ENCODE results near the gene GLIPR2.

GLIPR2 gene

GRCh38 chr9:36190388-36191289 lies 54.1 kb downstream of the GLIPR2 start, which contains the start of gene CLTA (continued):
- TF ChIP-seq ZNF280D (tag by site-specific recombination; IDR thresholded peaks at IDR 0.05) (no peak), ZNF366 (tag by site-specific recombination; conservative IDR thresholded peaks at IDR 0.05) (no peak), ZNF391 (tag by site-specific recombination; IDR thresholded peaks at IDR 0.05; ENCODE audit: borderline replicate concordance, low read depth) (no peak), BCL11A (tag by site-specific recombination; IDR thresholded peaks at IDR 0.05; ENCODE audit: low read depth) (no peak), GLIS1 (tag by site-specific recombination; IDR thresholded peaks at IDR 0.05) (peak; percentile 87), ZNF274 (IDR thresholded peaks at IDR 0.05; ENCODE audit: low read length) (no peak), ZNF274 (tag by site-specific recombination; IDR thresholded peaks at IDR 0.05; ENCODE audit: borderline replicate concordance) (no peak), ZIC2 (tag by site-specific recombination; IDR thresholded peaks at IDR 0.05) (peak; percentile 57), SP7 (tag by site-specific recombination; IDR thresholded peaks at IDR 0.05) (peak; percentile 65), HOXA7 (CRISPR knock-in tag; IDR thresholded peaks at IDR 0.05; ENCODE audit: borderline replicate concordance) (no peak), YY2 (tag by site-specific recombination; IDR thresholded peaks at IDR 0.05) (no peak), ZNF19 (tag by site-specific recombination; IDR thresholded peaks at IDR 0.05; ENCODE audit: low read depth) (no peak), ZNF302 (tag by site-specific recombination; IDR thresholded peaks at IDR 0.05; ENCODE audit: low read depth) (no peak), KLF8 (tag by site-specific recombination; IDR thresholded peaks at IDR 0.05) (peak; percentile 67; the same call in 1 of the 2 replicates), ZNF555 (tag by site-specific recombination; conservative IDR thresholded peaks at IDR 0.05) (no peak), PATZ1 (tag by site-specific recombination; IDR thresholded peaks at IDR 0.05) (peak; percentile 83), ZNF335 (tag by site-specific recombination; conservative IDR thresholded peaks at IDR 0.05) (peak; percentile 77), EGR2 (tag by site-specific recombination; IDR thresholded peaks at IDR 0.05; ENCODE audit: low read depth) (0 out of 2 replicates have a peak, but pooled peaks have one; percentile 6)
- TF ChIP-seq, protein P1, sequence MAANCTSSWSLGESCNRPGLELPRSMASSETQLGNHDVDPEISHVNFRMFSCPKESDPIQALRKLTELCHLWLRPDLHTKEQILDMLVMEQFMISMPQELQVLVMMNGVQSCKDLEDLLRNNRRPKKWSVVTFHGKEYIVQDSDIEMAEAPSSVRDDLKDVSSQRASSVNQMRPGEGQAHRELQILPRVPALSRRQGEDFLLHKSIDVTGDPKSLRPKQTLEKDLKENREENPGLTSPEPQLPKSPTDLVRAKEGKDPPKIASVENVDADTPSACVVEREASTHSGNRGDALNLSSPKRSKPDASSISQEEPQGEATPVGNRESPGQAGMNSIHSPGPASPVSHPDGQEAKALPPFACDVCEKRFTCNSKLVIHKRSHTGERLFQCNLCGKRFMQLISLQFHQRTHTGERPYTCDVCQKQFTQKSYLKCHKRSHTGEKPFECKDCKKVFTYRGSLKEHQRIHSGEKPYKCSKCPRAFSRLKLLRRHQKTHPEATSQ (tag by site-specific recombination; IDR thresholded peaks at IDR 0.05): no peak

GRCh38 chr9:36191290-36191645 lies 54.7 kb downstream of the GLIPR2 start:
- Histone ChIP-seq H3K4me3 (ENCODE audit: low read depth, low read length) (peak overlapping the region; percentile 93), H3K27ac (ENCODE audit: extremely low read depth, low read depth, low read length) (peak overlapping the region; percentile 84; the same call in 1 of the 2 replicates), H3K36me3 (ENCODE audit: control insufficient read depth in 2 of 2, insufficient read depth in 1 of 2, low read length in 2 of 2) (peaks cover 0 to 23% of the 10 kb centered on the region in 2 experiments; a peak in 2 of 3 replicates), H3K4me1 (ENCODE audit: control insufficient read depth, insufficient read depth, low read length) (0 out of 2 replicates have a peak, but pooled peaks cover 6% of the 10 kb centered on the region), H3K9me3 (ENCODE audit: control insufficient read depth, insufficient read depth, low read depth, low read length) (no peaks in the 10 kb centered on the region)
- TF ChIP-seq ZNF610 (tag by site-specific recombination; IDR thresholded peaks at IDR 0.05; ENCODE audit: borderline replicate concordance) (no peak), ZNF114 (tag by site-specific recombination; IDR thresholded peaks at IDR 0.05) (no peak), ZBTB6 (tag by site-specific recombination; IDR thresholded peaks at IDR 0.05) (no peak), ZFP69B (tag by site-specific recombination; IDR thresholded peaks at IDR 0.05) (no peak)
- TF ChIP-seq, protein P2, sequence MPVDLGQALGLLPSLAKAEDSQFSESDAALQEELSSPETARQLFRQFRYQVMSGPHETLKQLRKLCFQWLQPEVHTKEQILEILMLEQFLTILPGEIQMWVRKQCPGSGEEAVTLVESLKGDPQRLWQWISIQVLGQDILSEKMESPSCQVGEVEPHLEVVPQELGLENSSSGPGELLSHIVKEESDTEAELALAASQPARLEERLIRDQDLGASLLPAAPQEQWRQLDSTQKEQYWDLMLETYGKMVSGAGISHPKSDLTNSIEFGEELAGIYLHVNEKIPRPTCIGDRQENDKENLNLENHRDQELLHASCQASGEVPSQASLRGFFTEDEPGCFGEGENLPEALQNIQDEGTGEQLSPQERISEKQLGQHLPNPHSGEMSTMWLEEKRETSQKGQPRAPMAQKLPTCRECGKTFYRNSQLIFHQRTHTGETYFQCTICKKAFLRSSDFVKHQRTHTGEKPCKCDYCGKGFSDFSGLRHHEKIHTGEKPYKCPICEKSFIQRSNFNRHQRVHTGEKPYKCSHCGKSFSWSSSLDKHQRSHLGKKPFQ (tag by site-specific recombination; IDR thresholded peaks at IDR 0.05): no peak
- ChIA-PET POLR2A (interaction anchor here (0.8 to 2.6 kb wide), 26 partner anchors 9 to 377 kb away, joined by 3 to 30 read pairs (median 7); partner anchors contain the start of genes CCIN, GLIPR2, GNE and HINT2), CTCF (interaction anchor here (0.6 to 3.6 kb wide), 13 partner anchors 10 to 886 kb away, joined by 3 to 28 read pairs (median 5); no protein-coding TSS in a partner anchor)

All from HEK293 (cell line).